HEK293 (cell line): ENCODE data around the gene NECTIN2.

Source experiments
- CTCF ChIA-PET: fragments of 350-600 bp; formaldehyde crosslinking; extraction: SDS; loops from one replicate; lab custom pipeline; 2021; ENCODE audit warnings: antibody characterized with exemption; lab: Yijun Ruan, JAX
- POLR2A ChIA-PET: fragments of 300-600 bp; formaldehyde crosslinking; extraction: SDS; loops from one replicate; lab custom pipeline; 2020; ENCODE audit warnings: antibody characterized with exemption, inconsistent platforms; lab: Yijun Ruan, JAX
- H3K27ac ChIP-seq: fragments of 200-500 bp; sonication (Bioruptor generic); 2 replicates; pipeline ENCODE4 v1.5.1; 2014; ENCODE audit warnings: low read depth, low read length, control low read depth, inconsistent platforms; ENCODE audit errors: extremely low read depth
- H3K36me3 ChIP-seq, 2 experiments: fragments of 200-500 bp in 1 of 2; sonication (Bioruptor generic) in 1 of 2; 1 replicate in 1 of 2; 2 replicates in 1 of 2; pipeline ENCODE4 v1.5.1; 2014 to 2017; ENCODE audit warnings: inconsistent platforms in 2 of 2, low read length in 2 of 2; ENCODE audit not compliant: control insufficient read depth in 2 of 2, insufficient read depth in 1 of 2
- H3K4me1 ChIP-seq: fragments of 200-500 bp; sonication (Bioruptor generic); 2 replicates; pipeline ENCODE4 v1.5.1; 2014; ENCODE audit warnings: mild to moderate bottlenecking, low read length, inconsistent platforms; ENCODE audit not compliant: control insufficient read depth, insufficient read depth
- H3K4me3 ChIP-seq: 2 replicates; pipeline ENCODE4 v1.5.1; 2011; ENCODE audit warnings: low read depth, mild to moderate bottlenecking, control low read depth, low read length, moderate library complexity
- H3K9me3 ChIP-seq: fragments of 200-500 bp; sonication (Bioruptor generic); 2 replicates; pipeline ENCODE4 v1.5.1; 2014; ENCODE audit warnings: low read depth, low read length, inconsistent platforms; ENCODE audit not compliant: control insufficient read depth, insufficient read depth
- ATF2 ChIP-seq: fragments of 450-650 bp; formaldehyde crosslinking; IDR thresholded peaks from 2 replicates; pipeline ENCODE4 v1.5.1; 2016; ENCODE audit warnings: missing biosample characterization, missing genetic modification characterization, low read depth
- CTCF ChIP-seq: fragments of 450-650 bp; formaldehyde crosslinking; IDR thresholded peaks from 2 replicates; pipeline ENCODE4 v1.5.1; 2016; ENCODE audit warnings: missing biosample characterization, missing genetic modification characterization
- GLI2 ChIP-seq: fragments of 450-650 bp; formaldehyde crosslinking; IDR thresholded peaks from 2 replicates; pipeline ENCODE4; 2017; ENCODE audit warnings: missing biosample characterization, missing genetic modification characterization, low read depth, borderline replicate concordance
- ZBTB48 ChIP-seq: fragments of 450-650 bp; formaldehyde crosslinking; IDR thresholded peaks from 2 replicates; pipeline ENCODE4 v1.5.1; 2016; ENCODE audit warnings: missing biosample characterization, missing genetic modification characterization
- ZBTB8A ChIP-seq: fragments of 450-650 bp; formaldehyde crosslinking; IDR thresholded peaks from 2 replicates; pipeline ENCODE4 v1.5.1; 2016; ENCODE audit warnings: missing biosample characterization, missing genetic modification characterization
- ZFP3 ChIP-seq: fragments of 450-650 bp; formaldehyde crosslinking; IDR thresholded peaks from 2 replicates; pipeline ENCODE4 v1.5.1; 2016; ENCODE audit warnings: low read depth, missing biosample characterization, missing genetic modification characterization
- ZNF121 ChIP-seq: fragments of 450-650 bp; formaldehyde crosslinking; IDR thresholded peaks from 2 replicates; pipeline ENCODE4 v1.5.1; 2016; ENCODE audit warnings: missing biosample characterization, missing genetic modification characterization
- ZNF19 ChIP-seq: fragments of 450-650 bp; formaldehyde crosslinking; IDR thresholded peaks from 2 replicates; pipeline ENCODE4; 2016; ENCODE audit warnings: missing biosample characterization, missing genetic modification characterization, low read depth
- ZNF248 ChIP-seq: fragments of 450-650 bp; formaldehyde crosslinking; IDR thresholded peaks from 2 replicates; pipeline ENCODE4 v1.5.1; 2017; ENCODE audit warnings: missing biosample characterization, missing genetic modification characterization
- ZNF26 ChIP-seq: fragments of 450-650 bp; formaldehyde crosslinking; IDR thresholded peaks from 2 replicates; pipeline ENCODE4 v1.5.1; 2016; ENCODE audit warnings: missing biosample characterization, missing genetic modification characterization
- ZNF292 ChIP-seq: fragments of 450-650 bp; formaldehyde crosslinking; IDR thresholded peaks from 2 replicates; pipeline ENCODE4 v1.5.1; 2016; ENCODE audit warnings: low read depth, missing biosample characterization, missing genetic modification characterization, borderline replicate concordance
- ZNF501 ChIP-seq: fragments of 450-650 bp; formaldehyde crosslinking; IDR thresholded peaks from 2 replicates; pipeline ENCODE4 v1.5.1; 2016; ENCODE audit warnings: missing biosample characterization, missing genetic modification characterization
- ZNF530 ChIP-seq: fragments of 450-650 bp; formaldehyde crosslinking; IDR thresholded peaks from 2 replicates; pipeline ENCODE4 v1.5.1; 2016; ENCODE audit warnings: low read depth, missing biosample characterization, missing genetic modification characterization
- ZNF792 ChIP-seq: fragments of 450-650 bp; formaldehyde crosslinking; IDR thresholded peaks from 2 replicates; pipeline ENCODE4 v1.5.1; 2016; ENCODE audit warnings: missing biosample characterization, missing genetic modification characterization
- TF ChIP-seq, protein P1 (sequence below): fragments of 450-650 bp; formaldehyde crosslinking; IDR thresholded peaks from 2 replicates; pipeline ENCODE4 v1.5.1; 2016; ENCODE audit warnings: missing biosample characterization, missing genetic modification characterization
- TF ChIP-seq, protein P2 (sequence below): fragments of 450-650 bp; formaldehyde crosslinking; IDR thresholded peaks from 2 replicates; pipeline ENCODE4 v1.5.1; 2016; ENCODE audit warnings: missing biosample characterization, missing genetic modification characterization, borderline replicate concordance
- TF ChIP-seq, protein P3 (sequence below): fragments of 450-650 bp; formaldehyde crosslinking; IDR thresholded peaks from 2 replicates; pipeline ENCODE4 v1.5.1; 2016; ENCODE audit warnings: missing biosample characterization, missing genetic modification characterization, borderline replicate concordance
- TF ChIP-seq, protein P4 (sequence below): fragments of 450-650 bp; formaldehyde crosslinking; IDR thresholded peaks from 2 replicates; pipeline ENCODE4 v1.5.1; 2017; ENCODE audit warnings: missing biosample characterization, missing genetic modification characterization
- TF ChIP-seq, protein P5 (sequence below): fragments of 450-650 bp; formaldehyde crosslinking; IDR thresholded peaks from 2 replicates; pipeline ENCODE4 v1.5.1; 2016; ENCODE audit warnings: missing biosample characterization, missing genetic modification characterization

The NECTIN2 gene

DNA sequence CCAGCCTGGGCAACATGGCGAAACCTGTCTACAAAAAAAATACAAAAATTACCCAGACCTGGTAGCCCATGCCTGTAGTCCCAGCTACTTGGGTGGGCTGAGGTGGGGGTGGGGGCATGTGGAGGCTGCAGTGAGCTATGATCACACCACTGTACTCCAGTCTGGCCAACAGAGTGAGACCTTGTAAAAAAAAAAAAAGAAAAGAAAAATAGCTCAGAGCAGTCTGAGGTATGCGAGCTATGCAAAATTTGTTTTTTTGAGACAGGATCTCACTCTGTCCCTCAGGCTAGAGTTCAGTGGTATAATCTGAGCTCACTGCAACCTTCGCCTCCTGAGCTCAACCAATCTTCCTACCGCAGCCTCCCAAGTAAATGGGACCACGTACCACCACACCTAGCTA is 37.8 kb downstream of the NECTIN2 start (continued):
- TF ChIP-seq, protein P1, sequence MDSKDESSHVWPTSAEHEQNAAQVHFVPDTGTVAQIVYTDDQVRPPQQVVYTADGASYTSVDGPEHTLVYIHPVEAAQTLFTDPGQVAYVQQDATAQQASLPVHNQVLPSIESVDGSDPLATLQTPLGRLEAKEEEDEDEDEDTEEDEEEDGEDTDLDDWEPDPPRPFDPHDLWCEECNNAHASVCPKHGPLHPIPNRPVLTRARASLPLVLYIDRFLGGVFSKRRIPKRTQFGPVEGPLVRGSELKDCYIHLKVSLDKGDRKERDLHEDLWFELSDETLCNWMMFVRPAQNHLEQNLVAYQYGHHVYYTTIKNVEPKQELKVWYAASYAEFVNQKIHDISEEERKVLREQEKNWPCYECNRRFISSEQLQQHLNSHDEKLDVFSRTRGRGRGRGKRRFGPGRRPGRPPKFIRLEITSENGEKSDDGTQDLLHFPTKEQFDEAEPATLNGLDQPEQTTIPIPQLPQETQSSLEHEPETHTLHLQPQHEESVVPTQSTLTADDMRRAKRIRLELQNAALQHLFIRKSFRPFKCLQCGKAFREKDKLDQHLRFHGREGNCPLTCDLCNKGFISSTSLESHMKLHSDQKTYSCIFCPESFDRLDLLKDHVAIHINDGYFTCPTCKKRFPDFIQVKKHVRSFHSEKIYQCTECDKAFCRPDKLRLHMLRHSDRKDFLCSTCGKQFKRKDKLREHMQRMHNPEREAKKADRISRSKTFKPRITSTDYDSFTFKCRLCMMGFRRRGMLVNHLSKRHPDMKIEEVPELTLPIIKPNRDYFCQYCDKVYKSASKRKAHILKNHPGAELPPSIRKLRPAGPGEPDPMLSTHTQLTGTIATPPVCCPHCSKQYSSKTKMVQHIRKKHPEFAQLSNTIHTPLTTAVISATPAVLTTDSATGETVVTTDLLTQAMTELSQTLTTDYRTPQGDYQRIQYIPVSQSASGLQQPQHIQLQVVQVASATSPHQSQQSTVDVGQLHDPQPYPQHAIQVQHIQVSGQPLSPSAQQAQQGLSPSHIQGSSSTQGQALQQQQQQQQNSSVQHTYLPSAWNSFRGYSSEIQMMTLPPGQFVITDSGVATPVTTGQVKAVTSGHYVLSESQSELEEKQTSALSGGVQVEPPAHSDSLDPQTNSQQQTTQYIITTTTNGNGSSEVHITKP (tag by site-specific recombination) = no peak
- TF ChIP-seq ZNF121 (tag by site-specific recombination) (no peak), GLI2 (tag by site-specific recombination) (no peak), ZNF792 (tag by site-specific recombination) (no peak)
- TF ChIP-seq, protein P2, sequence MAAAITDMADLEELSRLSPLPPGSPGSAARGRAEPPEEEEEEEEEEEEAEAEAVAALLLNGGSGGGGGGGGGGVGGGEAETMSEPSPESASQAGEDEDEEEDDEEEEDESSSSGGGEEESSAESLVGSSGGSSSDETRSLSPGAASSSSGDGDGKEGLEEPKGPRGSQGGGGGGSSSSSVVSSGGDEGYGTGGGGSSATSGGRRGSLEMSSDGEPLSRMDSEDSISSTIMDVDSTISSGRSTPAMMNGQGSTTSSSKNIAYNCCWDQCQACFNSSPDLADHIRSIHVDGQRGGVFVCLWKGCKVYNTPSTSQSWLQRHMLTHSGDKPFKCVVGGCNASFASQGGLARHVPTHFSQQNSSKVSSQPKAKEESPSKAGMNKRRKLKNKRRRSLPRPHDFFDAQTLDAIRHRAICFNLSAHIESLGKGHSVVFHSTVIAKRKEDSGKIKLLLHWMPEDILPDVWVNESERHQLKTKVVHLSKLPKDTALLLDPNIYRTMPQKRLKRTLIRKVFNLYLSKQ (tag by site-specific recombination) = no peak

DNA sequence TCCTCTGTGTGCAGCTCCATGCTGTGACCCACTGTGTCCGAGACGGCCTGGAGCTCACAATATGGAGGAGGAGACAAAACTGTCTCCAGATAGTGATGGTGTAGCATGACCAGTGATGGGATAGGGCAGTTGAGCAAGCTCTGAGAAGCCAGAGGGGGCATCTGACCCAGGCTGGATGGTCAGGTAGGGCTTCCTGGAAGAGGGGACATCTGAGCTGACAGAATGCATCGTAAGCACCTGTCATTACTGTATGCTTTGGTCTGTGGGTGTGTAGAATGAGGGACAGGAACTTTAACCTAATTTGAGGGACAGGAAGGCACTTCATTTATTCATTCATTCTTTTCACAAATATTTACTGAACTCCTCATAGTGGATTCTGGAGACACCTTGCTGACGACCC is 38.5 kb downstream of the NECTIN2 start:
- no peak overlapping the region for H3K4me3 ChIP-seq
- peaks cover 11 to 40% of the 10 kb centered on the region in 2 experiments; a peak in 2 of 3 replicates for H3K36me3 ChIP-seq
- H3K27ac ChIP-seq = no peak overlapping the region
- H3K9me3 ChIP-seq = no peaks in the 10 kb centered on the region
- POLR2A ChIA-PET = interaction anchor here (0.6 to 1.2 kb wide), 3 partner anchors 36 to 113 kb away, joined by 3 to 4 read pairs (median 3); partner anchors contain the start of gene NECTIN2
- CTCF ChIA-PET = interaction anchor here (0.9 to 1.7 kb wide), 5 partner anchors 18 to 115 kb away, joined by 3 to 8 read pairs (median 4); partner anchors contain the start of gene NECTIN2
- peaks cover under 1% of the 10 kb centered on the region for H3K4me1 ChIP-seq
- no peak for TF ChIP-seq ZNF292 (tag by site-specific recombination)
- TF ChIP-seq ZNF501 (tag by site-specific recombination) = no peak
- TF ChIP-seq ZBTB8A (tag by site-specific recombination) = no peak
- TF ChIP-seq ZNF19 (tag by site-specific recombination) = no peak
- no peak for TF ChIP-seq ATF2 (tag by site-specific recombination)
- TF ChIP-seq ZNF26 = no peak
- TF ChIP-seq, protein P3, sequence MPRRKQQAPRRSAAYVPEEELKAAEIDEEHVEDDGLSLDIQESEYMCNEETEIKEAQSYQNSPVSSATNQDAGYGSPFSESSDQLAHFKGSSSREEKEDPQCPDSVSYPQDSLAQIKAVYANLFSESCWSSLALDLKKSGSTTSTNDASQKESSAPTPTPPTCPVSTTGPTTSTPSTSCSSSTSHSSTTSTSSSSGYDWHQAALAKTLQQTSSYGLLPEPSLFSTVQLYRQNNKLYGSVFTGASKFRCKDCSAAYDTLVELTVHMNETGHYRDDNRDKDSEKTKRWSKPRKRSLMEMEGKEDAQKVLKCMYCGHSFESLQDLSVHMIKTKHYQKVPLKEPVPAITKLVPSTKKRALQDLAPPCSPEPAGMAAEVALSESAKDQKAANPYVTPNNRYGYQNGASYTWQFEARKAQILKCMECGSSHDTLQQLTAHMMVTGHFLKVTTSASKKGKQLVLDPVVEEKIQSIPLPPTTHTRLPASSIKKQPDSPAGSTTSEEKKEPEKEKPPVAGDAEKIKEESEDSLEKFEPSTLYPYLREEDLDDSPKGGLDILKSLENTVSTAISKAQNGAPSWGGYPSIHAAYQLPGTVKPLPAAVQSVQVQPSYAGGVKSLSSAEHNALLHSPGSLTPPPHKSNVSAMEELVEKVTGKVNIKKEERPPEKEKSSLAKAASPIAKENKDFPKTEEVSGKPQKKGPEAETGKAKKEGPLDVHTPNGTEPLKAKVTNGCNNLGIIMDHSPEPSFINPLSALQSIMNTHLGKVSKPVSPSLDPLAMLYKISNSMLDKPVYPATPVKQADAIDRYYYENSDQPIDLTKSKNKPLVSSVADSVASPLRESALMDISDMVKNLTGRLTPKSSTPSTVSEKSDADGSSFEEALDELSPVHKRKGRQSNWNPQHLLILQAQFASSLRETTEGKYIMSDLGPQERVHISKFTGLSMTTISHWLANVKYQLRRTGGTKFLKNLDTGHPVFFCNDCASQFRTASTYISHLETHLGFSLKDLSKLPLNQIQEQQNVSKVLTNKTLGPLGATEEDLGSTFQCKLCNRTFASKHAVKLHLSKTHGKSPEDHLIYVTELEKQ (tag by site-specific recombination) = no peak
- TF ChIP-seq, protein P4, sequence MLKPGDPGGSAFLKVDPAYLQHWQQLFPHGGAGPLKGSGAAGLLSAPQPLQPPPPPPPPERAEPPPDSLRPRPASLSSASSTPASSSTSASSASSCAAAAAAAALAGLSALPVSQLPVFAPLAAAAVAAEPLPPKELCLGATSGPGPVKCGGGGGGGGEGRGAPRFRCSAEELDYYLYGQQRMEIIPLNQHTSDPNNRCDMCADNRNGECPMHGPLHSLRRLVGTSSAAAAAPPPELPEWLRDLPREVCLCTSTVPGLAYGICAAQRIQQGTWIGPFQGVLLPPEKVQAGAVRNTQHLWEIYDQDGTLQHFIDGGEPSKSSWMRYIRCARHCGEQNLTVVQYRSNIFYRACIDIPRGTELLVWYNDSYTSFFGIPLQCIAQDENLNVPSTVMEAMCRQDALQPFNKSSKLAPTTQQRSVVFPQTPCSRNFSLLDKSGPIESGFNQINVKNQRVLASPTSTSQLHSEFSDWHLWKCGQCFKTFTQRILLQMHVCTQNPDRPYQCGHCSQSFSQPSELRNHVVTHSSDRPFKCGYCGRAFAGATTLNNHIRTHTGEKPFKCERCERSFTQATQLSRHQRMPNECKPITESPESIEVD (tag by site-specific recombination) = no peak
- TF ChIP-seq ZFP3 (tag by site-specific recombination) = no peak
- TF ChIP-seq ZNF530 = no peak
- no peak for TF ChIP-seq CTCF (tag by site-specific recombination)
- no peak for TF ChIP-seq ZNF248 (tag by site-specific recombination)
- TF ChIP-seq ZBTB48 (tag by site-specific recombination) = no peak
- TF ChIP-seq, protein P5, sequence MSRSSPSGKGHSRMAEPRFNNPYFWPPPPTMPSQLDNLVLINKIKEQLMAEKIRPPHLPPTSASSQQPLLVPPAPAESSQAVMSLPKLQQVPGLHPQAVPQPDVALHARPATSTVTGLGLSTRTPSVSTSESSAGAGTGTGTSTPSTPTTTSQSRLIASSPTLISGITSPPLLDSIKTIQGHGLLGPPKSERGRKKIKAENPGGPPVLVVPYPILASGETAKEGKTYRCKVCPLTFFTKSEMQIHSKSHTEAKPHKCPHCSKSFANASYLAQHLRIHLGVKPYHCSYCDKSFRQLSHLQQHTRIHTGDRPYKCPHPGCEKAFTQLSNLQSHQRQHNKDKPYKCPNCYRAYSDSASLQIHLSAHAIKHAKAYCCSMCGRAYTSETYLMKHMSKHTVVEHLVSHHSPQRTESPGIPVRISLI (tag by site-specific recombination) = no peak
